Liver (tissue), 9 donors: Measurements from ENCODE around the gene RPTOR. TPM values are rescaled to one million over a fixed set of nuclear protein-coding genes. Genes with fewer than 3 reads are reported as not detected.
A peak's percentile ranks its signal among the peaks of the same experiment; 100 is the strongest.

Source experiments
- DNase-seq: peaks from one replicate; pipeline ENCODE4 v3.0.0-alpha.2; 2017; ENCODE audit warnings: low spot score
- H3K27ac ChIP-seq, 2 donors: one replicate each; pipeline ENCODE4 v1.7.0; 2013; ENCODE audit warnings: inconsistent platforms in 2 of 2, low read length in 2 of 2, control low read depth in 1 of 2, low read depth in 1 of 2, mild to moderate bottlenecking in 1 of 2
- H3K27me3 ChIP-seq, 4 donors: one replicate each; pipeline versions ENCODE4 v1.6.1 to v1.7.0; 2013; ENCODE audit warnings: low read length in 3 of 4, inconsistent platforms in 1 of 4, mild to moderate bottlenecking in 1 of 4, moderate library complexity in 1 of 4; ENCODE audit not compliant: control insufficient read depth in 4 of 4, insufficient read depth in 4 of 4
- H3K36me3 ChIP-seq, 4 donors: one replicate each; pipeline versions ENCODE4 v1.6.1 to v1.7.0; 2013; ENCODE audit warnings: low read length in 3 of 4, mild to moderate bottlenecking in 3 of 4, low read depth in 1 of 4, moderate library complexity in 1 of 4; ENCODE audit not compliant: control insufficient read depth in 4 of 4, insufficient read depth in 3 of 4
- H3K4me1 ChIP-seq, 4 donors: one replicate each; pipeline versions ENCODE4 v1.6.1 to v1.7.0; 2013; ENCODE audit warnings: low read length in 3 of 4, mild to moderate bottlenecking in 3 of 4, moderate library complexity in 1 of 4; ENCODE audit not compliant: control insufficient read depth in 4 of 4, insufficient read depth in 4 of 4
- H3K4me3 ChIP-seq, 3 donors: one replicate each; pipeline versions ENCODE4 v1.6.1 to v1.7.0; 2013; ENCODE audit warnings: low read length in 3 of 3, control low read depth in 1 of 3, low read depth in 1 of 3, mild to moderate bottlenecking in 1 of 3
- H3K9ac ChIP-seq, 2 donors: one replicate each; pipeline ENCODE4 v1.7.0; 2013; ENCODE audit warnings: low read length in 2 of 2, mild to moderate bottlenecking in 2 of 2, moderate library complexity in 2 of 2, control low read depth in 1 of 2, low read depth in 1 of 2
- H3K9me3 ChIP-seq, 4 donors: one replicate each; pipeline versions ENCODE4 v1.6.1 to v1.7.0; 2013; ENCODE audit warnings: low read length in 3 of 4; ENCODE audit not compliant: control insufficient read depth in 4 of 4
- ATF3 ChIP-seq: IDR thresholded peaks from 2 replicates; pipeline ENCODE4 v1.6.1; 2016; ENCODE audit warnings: antibody characterized with exemption
- CTCF ChIP-seq: fragments of 150-350 bp; IDR thresholded peaks from 2 replicates; pipeline ENCODE4 v1.5.1; 2017; ENCODE audit warnings: improper control_type of control experiment, low read depth, low read length; ENCODE audit not compliant: missing input control
- EGR1 ChIP-seq, 2 donors: IDR thresholded peaks; 2 replicates each; pipeline ENCODE4 v1.6.1; 2016 to 2018; ENCODE audit warnings: antibody characterized with exemption in 2 of 2, low read depth in 2 of 2
- FOXA1 ChIP-seq: IDR thresholded peaks from 2 replicates; pipeline ENCODE4 v1.6.1; 2016; ENCODE audit warnings: antibody characterized with exemption
- FOXA2 ChIP-seq: IDR thresholded peaks from 2 replicates; pipeline ENCODE4 v1.6.1; 2016; ENCODE audit warnings: antibody characterized with exemption
- GABPA ChIP-seq, 2 donors: IDR thresholded peaks in 1 of 2; conservative IDR thresholded peaks in 1 of 2; 2 replicates each; pipeline ENCODE4 v1.6.1; 2016; ENCODE audit warnings: antibody characterized with exemption in 2 of 2, mild to moderate bottlenecking in 1 of 2, moderate library complexity in 1 of 2
- HNF4A ChIP-seq, 2 donors: conservative IDR thresholded peaks; 2 replicates each; pipeline ENCODE4 v1.6.1; 2016; ENCODE audit warnings: antibody characterized with exemption in 2 of 2, mild to moderate bottlenecking in 2 of 2
- HNF4G ChIP-seq: IDR thresholded peaks from 2 replicates; pipeline ENCODE4 v1.6.1; 2016; ENCODE audit warnings: antibody characterized with exemption
- JUND ChIP-seq, 2 donors: IDR thresholded peaks; 2 replicates each; pipeline ENCODE4 v1.6.1; 2016; ENCODE audit warnings: antibody characterized with exemption in 2 of 2
- MAX ChIP-seq: IDR thresholded peaks from 2 replicates; pipeline ENCODE4 v1.6.1; 2016; ENCODE audit warnings: antibody characterized with exemption
- NR2F2 ChIP-seq: IDR thresholded peaks from 2 replicates; pipeline ENCODE4 v1.6.1; 2016; ENCODE audit warnings: antibody characterized with exemption
- RAD21 ChIP-seq, 2 donors: IDR thresholded peaks; 2 replicates each; pipeline ENCODE4 v1.6.1; 2016; ENCODE audit warnings: antibody characterized with exemption in 2 of 2, mild to moderate bottlenecking in 2 of 2
- RXRA ChIP-seq, 2 donors: IDR thresholded peaks; 2 replicates each; pipeline ENCODE4 v1.6.1; 2017 to 2018; ENCODE audit warnings: antibody characterized with exemption in 2 of 2, mild to moderate bottlenecking in 1 of 2
- SP1 ChIP-seq: IDR thresholded peaks from 2 replicates; pipeline ENCODE4 v1.6.1; 2018; ENCODE audit warnings: antibody characterized with exemption, mild to moderate bottlenecking
- TAF1 ChIP-seq: conservative IDR thresholded peaks from 2 replicates; pipeline ENCODE4 v1.6.1; 2016; ENCODE audit warnings: antibody characterized with exemption, mild to moderate bottlenecking
- YY1 ChIP-seq: IDR thresholded peaks from 2 replicates; pipeline ENCODE4 v1.6.1; 2016; ENCODE audit warnings: antibody characterized with exemption, mild to moderate bottlenecking
- WGBS: extraction: QIAGEN DNeasy Blood & Tissue Kit; methylation state at CpG from one replicate; pipeline ENCODE4 v1.1.7; 2013; 5-methylcytosine and 5-hydroxymethylcytosine counted together
- polyA plus RNA-seq, 2 donors: library from polyadenylated mRNA; stranded (reverse) in 1 of 2; unstranded in 1 of 2; fragments of 200-250 nt in 1 of 2; fragments of >200 nt in 1 of 2; fragmentation: Nextera tagmentation in 1 of 2; extraction: Ambion mirVana in 1 of 2; gene quantifications; one replicate each; pipeline versions ENCODE4 v1.2.1 to v1.2.3, GENCODE V29; 2013 to 2015
- total RNA-seq, 2 donors: library from RNA; depleted of rRNA; stranded (reverse); fragments of >200 nt; gene quantifications; one replicate each; pipeline ENCODE4 v1.2.3, GENCODE V29; 2014
- TF ChIP-seq, protein P1 (sequence below): IDR thresholded peaks from 2 replicates; pipeline ENCODE4 v1.6.1; 2016; ENCODE audit warnings: antibody characterized with exemption, mild to moderate bottlenecking
- TF ChIP-seq, protein P2 (sequence below): IDR thresholded peaks from 2 replicates; pipeline ENCODE4 v1.6.1; 2016; ENCODE audit warnings: antibody characterized with exemption
- donor health status: healthy.
- donor health status: healthy.
- donor health status: healthy.
- donor health status: healthy.
- donor health status: healthy.

Gene RPTOR
- total and polyA plus RNA-seq, 4 donors: 4.8 to 25.4 (median 11.6) TPM

DNA sequence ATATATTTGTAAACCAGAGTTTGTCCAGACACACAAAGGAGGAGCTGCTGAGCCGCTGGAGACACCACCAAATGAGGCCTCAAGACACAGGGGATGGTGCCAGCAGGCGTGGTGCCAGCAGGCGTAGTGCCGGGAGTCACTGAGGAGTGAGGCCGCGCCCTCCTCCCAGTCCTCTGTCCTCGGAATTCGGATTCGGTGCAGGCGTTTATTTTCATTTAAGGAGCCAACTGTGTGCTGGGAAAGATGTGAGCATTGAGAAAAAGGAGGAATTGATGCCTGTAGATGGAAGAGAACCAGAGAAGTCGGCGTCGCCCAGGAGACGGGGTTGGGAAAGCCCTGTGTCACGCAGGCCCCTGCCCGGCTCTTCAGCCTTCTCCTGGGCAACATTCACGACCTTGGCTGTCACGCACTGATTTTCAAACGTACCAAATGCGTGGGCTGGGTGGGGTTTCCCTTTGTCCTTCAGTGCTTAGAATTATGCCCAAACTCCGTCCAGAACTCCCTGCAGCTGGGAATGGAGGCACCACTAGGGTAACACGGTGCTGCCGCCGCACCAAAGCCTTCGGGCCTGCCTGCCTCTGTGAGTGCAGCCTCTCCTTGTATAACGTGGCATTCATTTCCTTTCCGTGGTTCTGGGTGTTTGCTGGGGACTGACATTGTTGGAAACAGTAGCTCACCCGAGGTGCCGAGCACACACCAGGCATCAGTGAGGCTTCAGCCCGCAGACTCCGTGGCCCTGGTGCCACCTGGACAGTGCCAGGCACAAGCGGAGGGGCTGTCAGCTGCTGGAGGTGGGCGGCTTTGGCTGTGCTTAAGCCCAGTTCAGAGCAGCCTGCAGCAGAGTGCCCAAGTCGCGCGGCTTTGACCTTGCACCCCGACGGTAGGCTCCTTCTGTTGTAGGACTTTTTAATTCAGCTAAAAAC is 398.0 kb downstream of the RPTOR start:
- H3K4me1 ChIP-seq: no peaks in the 10 kb centered on the region
- H3K9me3 ChIP-seq: no peaks in the 10 kb centered on the region
- no peak for DNase-seq
- no peak overlapping the region for H3K4me3 ChIP-seq
- H3K27ac ChIP-seq: no peak overlapping the region
- TF ChIP-seq HNF4A (conservative IDR thresholded peaks at IDR 0.05): no peak
- peak in 1 of 2 donors; percentile 28 for TF ChIP-seq RAD21 (IDR thresholded peaks at IDR 0.05)
- no peak for TF ChIP-seq JUND (IDR thresholded peaks at IDR 0.05)
- H3K36me3 ChIP-seq: peaks cover 0 to 21% (median 8%) of the 10 kb centered on the region in 4 donors
- WGBS: 88% methylated on average over 38 of the region's 38 CpGs
- no peaks in the 10 kb centered on the region for H3K27me3 ChIP-seq
- H3K9ac ChIP-seq: no peak overlapping the region

- Histone ChIP-seq H3K9ac (no peak overlapping the region), H3K4me1 (no peaks in the 10 kb centered on the region), H3K27ac (no peak overlapping the region), H3K4me3 (no peak overlapping the region), H3K36me3 (peaks cover 0 to 24% (median 7%) of the 10 kb centered on the region in 4 donors), H3K9me3 (no peaks in the 10 kb centered on the region), H3K27me3 (no peaks in the 10 kb centered on the region)
- no peak for DNase-seq
- 95% methylated on average over 17 of the region's 17 CpGs for WGBS
- TF ChIP-seq ATF3 (no peak), FOXA2 (no peak), FOXA1 (no peak), YY1 (no peak), SP1 (no peak), MAX (no peak), HNF4G (no peak), EGR1 (IDR thresholded peaks at IDR 0.05; ENCODE audit: low read depth in 2 of 2) (no peak), RXRA (IDR thresholded peaks at IDR 0.05) (no peak), GABPA (IDR thresholded peaks at IDR 0.05 in 1 of 2, conservative IDR thresholded peaks at IDR 0.05 in 1 of 2) (no peak), NR2F2 (no peak), HNF4A (conservative IDR thresholded peaks at IDR 0.05) (no peak), RAD21 (IDR thresholded peaks at IDR 0.05) (no peak), JUND (IDR thresholded peaks at IDR 0.05) (no peak), CTCF (no peak), TAF1 (no peak)
- TF ChIP-seq, protein P1, sequence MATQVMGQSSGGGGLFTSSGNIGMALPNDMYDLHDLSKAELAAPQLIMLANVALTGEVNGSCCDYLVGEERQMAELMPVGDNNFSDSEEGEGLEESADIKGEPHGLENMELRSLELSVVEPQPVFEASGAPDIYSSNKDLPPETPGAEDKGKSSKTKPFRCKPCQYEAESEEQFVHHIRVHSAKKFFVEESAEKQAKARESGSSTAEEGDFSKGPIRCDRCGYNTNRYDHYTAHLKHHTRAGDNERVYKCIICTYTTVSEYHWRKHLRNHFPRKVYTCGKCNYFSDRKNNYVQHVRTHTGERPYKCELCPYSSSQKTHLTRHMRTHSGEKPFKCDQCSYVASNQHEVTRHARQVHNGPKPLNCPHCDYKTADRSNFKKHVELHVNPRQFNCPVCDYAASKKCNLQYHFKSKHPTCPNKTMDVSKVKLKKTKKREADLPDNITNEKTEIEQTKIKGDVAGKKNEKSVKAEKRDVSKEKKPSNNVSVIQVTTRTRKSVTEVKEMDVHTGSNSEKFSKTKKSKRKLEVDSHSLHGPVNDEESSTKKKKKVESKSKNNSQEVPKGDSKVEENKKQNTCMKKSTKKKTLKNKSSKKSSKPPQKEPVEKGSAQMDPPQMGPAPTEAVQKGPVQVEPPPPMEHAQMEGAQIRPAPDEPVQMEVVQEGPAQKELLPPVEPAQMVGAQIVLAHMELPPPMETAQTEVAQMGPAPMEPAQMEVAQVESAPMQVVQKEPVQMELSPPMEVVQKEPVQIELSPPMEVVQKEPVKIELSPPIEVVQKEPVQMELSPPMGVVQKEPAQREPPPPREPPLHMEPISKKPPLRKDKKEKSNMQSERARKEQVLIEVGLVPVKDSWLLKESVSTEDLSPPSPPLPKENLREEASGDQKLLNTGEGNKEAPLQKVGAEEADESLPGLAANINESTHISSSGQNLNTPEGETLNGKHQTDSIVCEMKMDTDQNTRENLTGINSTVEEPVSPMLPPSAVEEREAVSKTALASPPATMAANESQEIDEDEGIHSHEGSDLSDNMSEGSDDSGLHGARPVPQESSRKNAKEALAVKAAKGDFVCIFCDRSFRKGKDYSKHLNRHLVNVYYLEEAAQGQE: no peak
- TF ChIP-seq, protein P2, sequence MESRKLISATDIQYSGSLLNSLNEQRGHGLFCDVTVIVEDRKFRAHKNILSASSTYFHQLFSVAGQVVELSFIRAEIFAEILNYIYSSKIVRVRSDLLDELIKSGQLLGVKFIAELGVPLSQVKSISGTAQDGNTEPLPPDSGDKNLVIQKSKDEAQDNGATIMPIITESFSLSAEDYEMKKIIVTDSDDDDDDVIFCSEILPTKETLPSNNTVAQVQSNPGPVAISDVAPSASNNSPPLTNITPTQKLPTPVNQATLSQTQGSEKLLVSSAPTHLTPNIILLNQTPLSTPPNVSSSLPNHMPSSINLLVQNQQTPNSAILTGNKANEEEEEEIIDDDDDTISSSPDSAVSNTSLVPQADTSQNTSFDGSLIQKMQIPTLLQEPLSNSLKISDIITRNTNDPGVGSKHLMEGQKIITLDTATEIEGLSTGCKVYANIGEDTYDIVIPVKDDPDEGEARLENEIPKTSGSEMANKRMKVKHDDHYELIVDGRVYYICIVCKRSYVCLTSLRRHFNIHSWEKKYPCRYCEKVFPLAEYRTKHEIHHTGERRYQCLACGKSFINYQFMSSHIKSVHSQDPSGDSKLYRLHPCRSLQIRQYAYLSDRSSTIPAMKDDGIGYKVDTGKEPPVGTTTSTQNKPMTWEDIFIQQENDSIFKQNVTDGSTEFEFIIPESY: no peak
Measured at GRCh38 chr17:80943346-80944145, 398.9 kb downstream of the RPTOR start.
